Measurements from ENCODE around the gene MEF2A.

The MEF2A gene

GRCh38 chr15:99554880-99555488 lies 10.8 kb upstream of the MEF2A start:
- TF ChIP-seq ZFX (IDR thresholded peaks at IDR 0.05) (no peak), CTCF (conservative IDR thresholded peaks at IDR 0.05) (no peak)
- no peak overlapping the region for H3K27ac ChIP-seq

- no peak overlapping the region for H3K27ac ChIP-seq
- TF ChIP-seq CTCF (conservative IDR thresholded peaks at IDR 0.05): no peak
- no peak for TF ChIP-seq ZFX (IDR thresholded peaks at IDR 0.05)
These were observed 9.8 kb upstream of the MEF2A start for GRCh38 chr15:99556011-99556410.

DNA sequence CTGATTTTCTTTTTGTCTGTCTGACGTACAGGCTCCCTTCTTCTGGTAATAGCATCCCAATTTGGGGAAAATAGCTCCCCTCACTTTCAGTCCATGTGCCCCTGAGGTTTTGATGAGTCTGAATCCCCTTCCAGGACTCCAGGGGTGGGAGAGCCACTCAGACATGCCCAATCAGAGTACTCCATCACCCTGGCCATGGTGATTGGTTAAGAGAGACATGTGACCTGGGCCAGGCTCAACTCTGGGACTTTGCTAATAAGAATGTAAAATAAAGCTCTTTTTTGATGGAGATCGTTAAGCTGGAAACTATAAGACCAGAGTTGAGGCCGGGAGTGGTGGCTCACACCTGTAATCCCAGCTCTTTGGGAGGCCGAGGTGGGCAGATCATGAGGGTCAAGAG lies 9.2 kb upstream of the MEF2A start:
- TF ChIP-seq CTCF (conservative IDR thresholded peaks at IDR 0.05) (no peak), ZFX (IDR thresholded peaks at IDR 0.05) (no peak)
- no peak overlapping the region for H3K27ac ChIP-seq

DNA sequence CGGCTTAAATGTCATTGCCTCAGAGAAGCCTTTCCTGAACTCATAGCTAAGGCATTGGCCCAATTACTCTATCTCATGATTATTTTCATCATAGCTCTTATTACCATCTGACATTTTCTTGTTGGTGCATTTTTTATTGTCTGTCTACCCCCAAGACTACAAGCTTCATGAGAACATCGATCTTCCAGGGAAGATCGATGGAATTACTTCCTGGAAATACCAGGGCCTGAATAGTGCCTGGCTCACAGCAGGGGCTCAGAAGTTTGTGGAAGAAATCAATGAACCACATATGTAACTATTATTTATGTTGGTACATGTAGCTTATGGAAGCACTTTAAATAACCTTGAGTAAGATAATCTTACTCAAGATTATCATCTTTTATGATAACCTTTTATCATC lies 7.7 kb upstream of the MEF2A start:
- TF ChIP-seq CTCF (conservative IDR thresholded peaks at IDR 0.05) (no peak), ZFX (IDR thresholded peaks at IDR 0.05) (no peak)
- H3K27ac ChIP-seq: no peak overlapping the region

DNA sequence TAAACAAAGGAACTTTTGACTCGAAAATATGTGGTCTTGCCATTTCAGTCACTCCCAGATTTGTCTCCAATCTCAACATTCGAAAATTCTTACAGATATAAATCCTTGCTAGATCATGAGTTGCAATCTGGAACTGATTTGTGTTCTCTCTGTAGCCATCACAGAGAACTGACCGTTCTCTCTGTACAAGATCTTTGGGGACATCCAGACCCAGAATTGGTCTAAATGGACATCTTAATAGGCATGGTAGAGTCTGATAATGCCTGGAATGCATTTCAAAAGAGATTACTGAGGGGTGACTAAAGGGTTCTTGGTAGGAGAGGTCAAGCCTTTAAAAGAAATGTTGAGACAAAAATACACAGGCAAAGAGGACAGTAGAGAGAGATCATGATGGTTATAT lies 7.2 kb upstream of the MEF2A start:
- TF ChIP-seq CTCF (conservative IDR thresholded peaks at IDR 0.05) (no peak), ZFX (IDR thresholded peaks at IDR 0.05) (no peak)
- H3K27ac ChIP-seq: no peak overlapping the region

- no peak overlapping the region for H3K27ac ChIP-seq
- TF ChIP-seq CTCF (conservative IDR thresholded peaks at IDR 0.05) (no peak), ZFX (IDR thresholded peaks at IDR 0.05) (no peak)
These were observed 4.1 kb upstream of the MEF2A start for GRCh38 chr15:99561476-99562230.

GRCh38 chr15:99562238-99562637 lies 3.5 kb upstream of the MEF2A start:
- no peak for TF ChIP-seq ZFX (IDR thresholded peaks at IDR 0.05)
- no peak for TF ChIP-seq CTCF (conservative IDR thresholded peaks at IDR 0.05)
- no peak overlapping the region for H3K27ac ChIP-seq

Measured in C4-2B (cell line).